GM12873 (cell line): ENCODE measurements around the gene SOD2.

Experiments
- TF ChIP-seq, protein P1 (sequence below): IDR thresholded peaks from 2 replicates; pipeline ENCODE4 v1.5.1; 2012; ENCODE audit warnings: low read depth, mild to moderate bottlenecking, moderate library complexity, low read length, control low read depth; ENCODE audit not compliant: insufficient read depth; ENCODE audit errors: missing control alignments

SOD2 gene

DNA sequence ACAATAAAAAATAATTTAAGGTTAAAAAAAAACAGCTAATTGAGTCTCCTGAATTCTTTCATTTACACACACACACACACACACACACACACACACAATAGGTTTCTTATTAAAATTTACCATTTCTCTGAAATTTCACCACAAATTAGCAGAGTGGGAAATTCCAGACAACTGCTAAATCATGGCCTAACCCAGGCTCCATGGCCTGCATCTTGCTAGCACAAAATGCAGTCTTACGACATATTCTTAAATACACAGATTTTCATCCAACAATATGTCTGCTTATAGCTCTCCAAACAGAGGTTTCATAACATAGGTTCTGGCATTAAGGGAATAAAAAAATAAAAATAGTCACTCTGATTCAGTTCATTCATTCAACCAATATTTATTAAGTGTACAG, 46.9 kb downstream of the SOD2 start:
- TF ChIP-seq, protein P1, sequence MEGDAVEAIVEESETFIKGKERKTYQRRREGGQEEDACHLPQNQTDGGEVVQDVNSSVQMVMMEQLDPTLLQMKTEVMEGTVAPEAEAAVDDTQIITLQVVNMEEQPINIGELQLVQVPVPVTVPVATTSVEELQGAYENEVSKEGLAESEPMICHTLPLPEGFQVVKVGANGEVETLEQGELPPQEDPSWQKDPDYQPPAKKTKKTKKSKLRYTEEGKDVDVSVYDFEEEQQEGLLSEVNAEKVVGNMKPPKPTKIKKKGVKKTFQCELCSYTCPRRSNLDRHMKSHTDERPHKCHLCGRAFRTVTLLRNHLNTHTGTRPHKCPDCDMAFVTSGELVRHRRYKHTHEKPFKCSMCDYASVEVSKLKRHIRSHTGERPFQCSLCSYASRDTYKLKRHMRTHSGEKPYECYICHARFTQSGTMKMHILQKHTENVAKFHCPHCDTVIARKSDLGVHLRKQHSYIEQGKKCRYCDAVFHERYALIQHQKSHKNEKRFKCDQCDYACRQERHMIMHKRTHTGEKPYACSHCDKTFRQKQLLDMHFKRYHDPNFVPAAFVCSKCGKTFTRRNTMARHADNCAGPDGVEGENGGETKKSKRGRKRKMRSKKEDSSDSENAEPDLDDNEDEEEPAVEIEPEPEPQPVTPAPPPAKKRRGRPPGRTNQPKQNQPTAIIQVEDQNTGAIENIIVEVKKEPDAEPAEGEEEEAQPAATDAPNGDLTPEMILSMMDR = no peak

DNA sequence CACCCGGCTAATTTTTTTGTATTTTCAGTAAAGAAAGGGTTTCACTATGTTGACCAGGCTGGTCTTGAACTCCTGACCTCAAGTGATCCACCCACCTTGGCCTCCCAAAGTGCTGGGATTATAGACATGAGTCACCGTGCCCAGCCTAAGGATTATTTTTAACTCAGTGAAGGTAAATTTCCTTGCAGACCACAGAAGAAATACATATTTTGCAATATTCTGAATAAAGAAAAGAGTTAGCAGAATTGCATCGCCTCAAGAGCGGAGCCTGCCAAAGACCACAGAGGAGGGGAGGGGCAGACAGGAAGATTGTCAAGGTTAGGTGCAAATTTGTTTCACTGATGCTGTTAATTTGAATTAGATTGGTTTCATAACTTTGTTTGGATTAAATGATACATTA, 47.4 kb downstream of the SOD2 start:
- TF ChIP-seq, protein P1 = no peak
